Spleen (tissue), 7 donors: ENCODE results near the gene USP7.

ENCODE experiments used
- CTCF ChIP-seq, 11 experiments: fragments of 200-600 bp in 7 of 11; fragments of 450-650 bp in 4 of 11; sonication (generic) in 4 of 11; IDR thresholded peaks in 8 of 11; conservative IDR thresholded peaks in 3 of 11; 1 replicate in 7 of 11; 2 replicates in 4 of 11; pipeline versions ENCODE4 v1.4.0 to v1.8.0; 2016 to 2021; ENCODE audit warnings: antibody characterized with exemption in 11 of 11, inconsistent platforms in 4 of 11, mild to moderate bottlenecking in 1 of 11
- POLR2AphosphoS5 ChIP-seq, 3 donors: sonication (generic); formaldehyde crosslinking; IDR thresholded peaks; one replicate each; pipeline ENCODE4 v1.5.1; 2017; ENCODE audit warnings: antibody characterized with exemption in 3 of 3
- donor health status: DM: no; HTN: no; CAD: no; lungs with moderate emphysema.
- donor health status: DM: no; HTN: no; CAD: no.
- donor health status: DM: no; HTN: no; CAD: no.

- TF ChIP-seq CTCF (IDR thresholded peaks at IDR 0.05 in 8 of 11, conservative IDR thresholded peaks at IDR 0.05 in 3 of 11) (no peak), POLR2AphosphoS5 (IDR thresholded peaks at IDR 0.05) (peak in 2 of 3 donors; percentile 12 to 24)
Measured at GRCh38 chr16:8853150-8853549, 110.6 kb downstream of the USP7 start.
